Type B pancreatic cell (in vitro differentiated cells): ENCODE data around the gene SLC22A1. TPM values are rescaled to one million over a fixed set of nuclear protein-coding genes. Genes with fewer than 3 reads are reported as not detected.

Experiments
- DNase-seq: peaks from one replicate; pipeline ENCODE4 v3.0.0; 2021; ENCODE audit warnings: mixed read lengths; ENCODE audit not compliant: unreplicated experiment; ENCODE audit errors: extremely low spot score
- H3K27ac Mint-ChIP-seq: 2 replicates; pipeline ENCODE4 v1.8.0; 2021; ENCODE audit warnings: mild to moderate bottlenecking, mixed read lengths
- H3K27me3 Mint-ChIP-seq: 2 replicates; pipeline ENCODE4 v1.8.0; 2021; ENCODE audit warnings: mixed read lengths
- H3K36me3 Mint-ChIP-seq: 2 replicates; pipeline ENCODE4 v1.8.0; 2021; ENCODE audit warnings: mixed read lengths
- H3K4me1 Mint-ChIP-seq: one replicate; pipeline ENCODE4 v1.8.0; 2021; ENCODE audit warnings: mixed read lengths; ENCODE audit not compliant: unreplicated experiment
- H3K4me3 Mint-ChIP-seq: 2 replicates; pipeline ENCODE4 v1.8.0; 2021; ENCODE audit warnings: mild to moderate bottlenecking, mixed read lengths
- H3K9me3 Mint-ChIP-seq: 2 replicates; pipeline ENCODE4 v1.8.0; 2021; ENCODE audit warnings: mixed read lengths
- CTCF ChIP-seq: fragments of 200-600 bp; sonication (generic); conservative IDR thresholded peaks from 2 replicates; pipeline ENCODE4 v1.5.0; 2021; ENCODE audit warnings: antibody characterized with exemption, mild to moderate bottlenecking
- total RNA-seq: library from RNA; stranded (reverse); gene quantifications from 2 replicates; pipeline ENCODE4 v1.2.1, GENCODE V29; 2021; ENCODE audit warnings: low replicate concordance

The SLC22A1 gene
- total RNA-seq, 1 donor from 2014 or later, result 3.0 TPM

GRCh38 chr6:160202411-160202810 is 80.8 kb downstream of the SLC22A1 start:
- no peak overlapping the region for H3K4me3 Mint-ChIP-seq
- DNase-seq, result no peak
- H3K4me1 Mint-ChIP-seq, result peaks cover 19% of the 10 kb centered on the region
- no peaks in the 10 kb centered on the region for H3K36me3 Mint-ChIP-seq
- H3K27me3 Mint-ChIP-seq, result no peaks in the 10 kb centered on the region
- H3K9me3 Mint-ChIP-seq, result peaks cover 13% of the 10 kb centered on the region
- TF ChIP-seq CTCF, result no peak
- no peak overlapping the region for H3K27ac Mint-ChIP-seq

GRCh38 chr6:160203076-160203475 is 81.5 kb downstream of the SLC22A1 start:
- Mint-ChIP-seq H3K9me3 (peaks cover 18% of the 10 kb centered on the region), H3K4me1 (peaks cover 19% of the 10 kb centered on the region), H3K4me3 (no peak overlapping the region), H3K36me3 (no peaks in the 10 kb centered on the region), H3K27ac (no peak overlapping the region), H3K27me3 (no peaks in the 10 kb centered on the region)
- DNase-seq, result no peak
- no peak for TF ChIP-seq CTCF

GRCh38 chr6:160203522-160203921 is 81.9 kb downstream of the SLC22A1 start:
- Mint-ChIP-seq H3K4me1 (peaks cover 17% of the 10 kb centered on the region), H3K9me3 (peaks cover 18% of the 10 kb centered on the region), H3K27ac (no peak overlapping the region), H3K27me3 (no peaks in the 10 kb centered on the region), H3K4me3 (no peak overlapping the region), H3K36me3 (no peaks in the 10 kb centered on the region)
- no peak for TF ChIP-seq CTCF
- DNase-seq, result no peak

GRCh38 chr6:160203953-160204352 is 82.3 kb downstream of the SLC22A1 start:
- peaks cover 12% of the 10 kb centered on the region for H3K4me1 Mint-ChIP-seq
- TF ChIP-seq CTCF, result no peak
- H3K36me3 Mint-ChIP-seq, result no peaks in the 10 kb centered on the region
- no peaks in the 10 kb centered on the region for H3K27me3 Mint-ChIP-seq
- H3K27ac Mint-ChIP-seq, result no peak overlapping the region
- H3K4me3 Mint-ChIP-seq, result no peak overlapping the region
- no peak for DNase-seq
- peaks cover 18% of the 10 kb centered on the region for H3K9me3 Mint-ChIP-seq

- peaks cover 9% of the 10 kb centered on the region for H3K4me1 Mint-ChIP-seq
- H3K36me3 Mint-ChIP-seq, result no peaks in the 10 kb centered on the region
- no peaks in the 10 kb centered on the region for H3K27me3 Mint-ChIP-seq
- no peak overlapping the region for H3K27ac Mint-ChIP-seq
- H3K4me3 Mint-ChIP-seq, result no peak overlapping the region
- peaks cover 18% of the 10 kb centered on the region for H3K9me3 Mint-ChIP-seq
- no peak for DNase-seq
- TF ChIP-seq CTCF, result no peak
Observed at GRCh38 chr6:160204710-160205109, 83.1 kb downstream of the SLC22A1 start.

GRCh38 chr6:160207618-160208017 is 86.0 kb downstream of the SLC22A1 start:
- no peak for DNase-seq
- H3K4me3 Mint-ChIP-seq, result no peak overlapping the region
- H3K9me3 Mint-ChIP-seq, result peaks cover 22% of the 10 kb centered on the region
- no peak overlapping the region for H3K27ac Mint-ChIP-seq
- TF ChIP-seq CTCF, result no peak
- no peaks in the 10 kb centered on the region for H3K36me3 Mint-ChIP-seq
- no peaks in the 10 kb centered on the region for H3K27me3 Mint-ChIP-seq
- no peaks in the 10 kb centered on the region for H3K4me1 Mint-ChIP-seq
